KMS-11 (cell line): ENCODE data around the gene AFTPH.

Experiments used
- H2AFZ ChIP-seq: fragments of 200-600 bp; sonication (generic); 2 replicates; pipeline ENCODE4 v1.6.1; 2016; ENCODE audit warnings: antibody characterized with exemption, mixed run types, low read depth
- H3K27ac ChIP-seq: fragments of 200-600 bp; sonication (generic); 2 replicates; pipeline ENCODE4 v1.6.1; 2016; ENCODE audit warnings: mild to moderate bottlenecking, mixed run types
- H3K27me3 ChIP-seq: fragments of 200-600 bp; sonication (generic); 2 replicates; pipeline ENCODE4 v1.6.1; 2017; ENCODE audit warnings: mild to moderate bottlenecking, low read depth, mixed run types, moderate library complexity; ENCODE audit not compliant: insufficient read depth
- H3K36me3 ChIP-seq: fragments of 200-600 bp; sonication (generic); 2 replicates; pipeline ENCODE4 v1.6.1; 2017; ENCODE audit warnings: mild to moderate bottlenecking, mixed run types; ENCODE audit not compliant: insufficient read depth
- H3K4me1 ChIP-seq: fragments of 200-600 bp; sonication (generic); 2 replicates; pipeline ENCODE4 v1.6.1; 2016; ENCODE audit warnings: mild to moderate bottlenecking, low read depth, mixed run types; ENCODE audit not compliant: poor library complexity, severe bottlenecking
- H3K4me2 ChIP-seq: fragments of 200-600 bp; sonication (generic); 2 replicates; pipeline ENCODE4 v1.7.0; 2016; ENCODE audit warnings: mild to moderate bottlenecking, mixed run types
- H3K4me3 ChIP-seq: fragments of 200-600 bp; sonication (generic); IDR thresholded peaks from 2 replicates; pipeline ENCODE4 v1.6.1; 2017; ENCODE audit warnings: low read depth, low read length, mixed read lengths; ENCODE audit not compliant: insufficient read depth
- H3K79me2 ChIP-seq: fragments of 200-600 bp; sonication (generic); 2 replicates; pipeline ENCODE4 v1.6.1; 2016; ENCODE audit warnings: low read depth, mixed run types; ENCODE audit not compliant: insufficient read depth
- H3K9ac ChIP-seq: fragments of 200-600 bp; sonication (generic); 2 replicates; pipeline ENCODE4 v1.6.1; 2016; ENCODE audit warnings: mild to moderate bottlenecking, mixed run types
- H4K20me1 ChIP-seq: fragments of 200-600 bp; sonication (generic); 2 replicates; pipeline ENCODE4 v1.6.1; 2016; ENCODE audit warnings: mild to moderate bottlenecking, mixed run types; ENCODE audit not compliant: insufficient read depth
- CTCF ChIP-seq: fragments of 200-600 bp; sonication (generic); conservative IDR thresholded peaks from 2 replicates; pipeline ENCODE4 v1.6.1; 2017; ENCODE audit warnings: low read depth, mild to moderate bottlenecking, antibody characterized with exemption, low read length, moderate library complexity, mixed read lengths

Gene AFTPH

GRCh38 chr2:64574871-64575270 is 50.7 kb downstream of the AFTPH start:
- H3K36me3 ChIP-seq, result no peaks in the 10 kb centered on the region; the same call in 1 of the 2 replicates
- no peak overlapping the region for H2AFZ ChIP-seq
- no peak overlapping the region for H3K27ac ChIP-seq
- H3K9ac ChIP-seq, result no peak overlapping the region
- no peaks in the 10 kb centered on the region for H3K27me3 ChIP-seq
- no peaks in the 10 kb centered on the region for H4K20me1 ChIP-seq
- TF ChIP-seq CTCF, result no peak
- peaks cover 6% of the 10 kb centered on the region for H3K4me1 ChIP-seq
- H3K4me3 ChIP-seq, result no peak overlapping the region
- no peak overlapping the region for H3K4me2 ChIP-seq
- H3K79me2 ChIP-seq, result no peaks in the 10 kb centered on the region

GRCh38 chr2:64581018-64581417 is 56.9 kb downstream of the AFTPH start:
- Histone ChIP-seq H3K4me3 (no peak overlapping the region), H3K27ac (no peak overlapping the region), H3K36me3 (no peaks in the 10 kb centered on the region; the same call in 1 of the 2 replicates)

GRCh38 chr2:64581777-64582539 is 57.8 kb downstream of the AFTPH start:
- H4K20me1 ChIP-seq, result 0 out of 2 replicates have a peak, but pooled peaks cover 4% of the 10 kb centered on the region
- no peaks in the 10 kb centered on the region for H3K79me2 ChIP-seq
- H3K36me3 ChIP-seq, result no peaks in the 10 kb centered on the region; the same call in 1 of the 2 replicates
- no peak for TF ChIP-seq CTCF
- no peak overlapping the region for H3K9ac ChIP-seq
- H3K4me3 ChIP-seq, result no peak overlapping the region
- peak overlapping the region; percentile 81 for H3K4me2 ChIP-seq
- H2AFZ ChIP-seq, result no peak overlapping the region
- peak overlapping the region; percentile 41; the same call in 1 of the 2 replicates for H3K27ac ChIP-seq
- no peaks in the 10 kb centered on the region for H3K27me3 ChIP-seq
- H3K4me1 ChIP-seq, result peaks cover 70% of the 10 kb centered on the region

More at GRCh38 chr2:64581018-64581417, 56.9 kb downstream of the AFTPH start:
- Histone ChIP-seq H3K4me2 (peak overlapping the region; percentile 81; the same call in 1 of the 2 replicates), H3K9ac (no peak overlapping the region), H3K79me2 (no peaks in the 10 kb centered on the region), H2AFZ (no peak overlapping the region), H4K20me1 (0 out of 2 replicates have a peak, but pooled peaks cover 4% of the 10 kb centered on the region), H3K27me3 (no peaks in the 10 kb centered on the region), H3K4me1 (peaks cover 61% of the 10 kb centered on the region)
- no peak for TF ChIP-seq CTCF

- H3K27me3 ChIP-seq, result no peaks in the 10 kb centered on the region
- peak overlapping the region; percentile 81 for H3K4me2 ChIP-seq
- H3K79me2 ChIP-seq, result no peaks in the 10 kb centered on the region
- 0 out of 2 replicates have a peak, but pooled peaks cover 4% of the 10 kb centered on the region for H4K20me1 ChIP-seq
- H3K4me1 ChIP-seq, result peaks cover 77% of the 10 kb centered on the region
- peak overlapping the region; percentile 41 for H3K27ac ChIP-seq
- H3K4me3 ChIP-seq, result no peak overlapping the region
- no peak for TF ChIP-seq CTCF
- H2AFZ ChIP-seq, result no peak overlapping the region
- no peaks in the 10 kb centered on the region for H3K36me3 ChIP-seq
- no peak overlapping the region for H3K9ac ChIP-seq
These were observed 58.7 kb downstream of the AFTPH start for GRCh38 chr2:64582774-64583340.
